H1 (cell line): ENCODE results near the gene WDR37.
A peak's percentile ranks its signal among the peaks of the same experiment; 100 is the strongest.

Experiments used
- CHD1 ChIP-seq: IDR thresholded peaks from 2 replicates; pipeline ENCODE4 v1.6.1; 2012; ENCODE audit warnings: low read depth, low read length, improper control_type of control experiment
- EP300 ChIP-seq, 2 experiments: IDR thresholded peaks; 1 replicate in 1 of 2; 2 replicates in 1 of 2; pipeline ENCODE4 v1.6.1; 2011 to 2012; ENCODE audit warnings: low read depth in 2 of 2, low read length in 2 of 2, mild to moderate bottlenecking in 2 of 2, borderline replicate concordance in 1 of 2, inconsistent platforms in 1 of 2, moderate library complexity in 1 of 2
- GABPA ChIP-seq: IDR thresholded peaks from 2 replicates; pipeline ENCODE4 v1.6.1; 2011; ENCODE audit warnings: mild to moderate bottlenecking, low read length, moderate library complexity, borderline replicate concordance; ENCODE audit not compliant: insufficient read depth
- JUN ChIP-seq: IDR thresholded peaks from 2 replicates; pipeline ENCODE4 v1.6.1; 2011; ENCODE audit warnings: low read depth, mild to moderate bottlenecking, improper control_type of control experiment, low read length
- KDM1A ChIP-seq: fragments of 200-600, 300-600 bp; sonication (generic); IDR thresholded peaks from 2 replicates; pipeline ENCODE4 v1.7.1; 2016; ENCODE audit warnings: mild to moderate bottlenecking, low read length, borderline replicate concordance
- POLR2A ChIP-seq, 2 experiments: IDR thresholded peaks; 1 replicate in 1 of 2; 2 replicates in 1 of 2; pipeline ENCODE4 v1.6.1; 2011; ENCODE audit warnings: low read depth in 2 of 2, low read length in 2 of 2, mild to moderate bottlenecking in 2 of 2; ENCODE audit errors: control extremely low read depth in 1 of 2
- POLR2AphosphoS5 ChIP-seq: IDR thresholded peaks from 2 replicates; pipeline ENCODE4 v1.6.1; 2011; ENCODE audit warnings: low read depth, low read length
- RFX5 ChIP-seq: IDR thresholded peaks from 2 replicates; pipeline ENCODE4 v1.6.1; 2011; ENCODE audit warnings: low read depth, low read length, improper control_type of control experiment, borderline replicate concordance
- RXRA ChIP-seq: IDR thresholded peaks from 2 replicates; pipeline ENCODE4 v1.6.1; 2011; ENCODE audit warnings: low read depth, mild to moderate bottlenecking, low read length, moderate library complexity; ENCODE audit not compliant: insufficient read depth
- SP1 ChIP-seq: IDR thresholded peaks from 2 replicates; pipeline ENCODE4 v1.6.1; 2011; ENCODE audit warnings: low read depth, low read length
- TCF12 ChIP-seq: IDR thresholded peaks from 2 replicates; pipeline ENCODE4 v1.6.1; 2011; ENCODE audit warnings: low read depth, mild to moderate bottlenecking, low read length
- ZNF274 ChIP-seq: IDR thresholded peaks from 2 replicates; pipeline ENCODE4 v1.7.0; 2012; ENCODE audit warnings: low read length, borderline replicate concordance; ENCODE audit errors: extremely low read depth
- TF ChIP-seq, protein P1 (sequence below), 3 experiments: IDR thresholded peaks; 1 replicate in 2 of 3; 2 replicates in 1 of 3; pipeline versions ENCODE4 v1.5.1 to v1.6.1; 2011; ENCODE audit warnings: low read length in 3 of 3, mild to moderate bottlenecking in 3 of 3, inconsistent platforms in 2 of 3, low read depth in 1 of 3, moderate library complexity in 1 of 3; ENCODE audit not compliant: insufficient read depth in 1 of 3; ENCODE audit errors: control extremely low read depth in 1 of 3
- TF ChIP-seq, protein P2 (sequence below): IDR thresholded peaks from 2 replicates; pipeline ENCODE4 v1.6.1; 2012; ENCODE audit warnings: inconsistent platforms

- TF ChIP-seq, protein P1, sequence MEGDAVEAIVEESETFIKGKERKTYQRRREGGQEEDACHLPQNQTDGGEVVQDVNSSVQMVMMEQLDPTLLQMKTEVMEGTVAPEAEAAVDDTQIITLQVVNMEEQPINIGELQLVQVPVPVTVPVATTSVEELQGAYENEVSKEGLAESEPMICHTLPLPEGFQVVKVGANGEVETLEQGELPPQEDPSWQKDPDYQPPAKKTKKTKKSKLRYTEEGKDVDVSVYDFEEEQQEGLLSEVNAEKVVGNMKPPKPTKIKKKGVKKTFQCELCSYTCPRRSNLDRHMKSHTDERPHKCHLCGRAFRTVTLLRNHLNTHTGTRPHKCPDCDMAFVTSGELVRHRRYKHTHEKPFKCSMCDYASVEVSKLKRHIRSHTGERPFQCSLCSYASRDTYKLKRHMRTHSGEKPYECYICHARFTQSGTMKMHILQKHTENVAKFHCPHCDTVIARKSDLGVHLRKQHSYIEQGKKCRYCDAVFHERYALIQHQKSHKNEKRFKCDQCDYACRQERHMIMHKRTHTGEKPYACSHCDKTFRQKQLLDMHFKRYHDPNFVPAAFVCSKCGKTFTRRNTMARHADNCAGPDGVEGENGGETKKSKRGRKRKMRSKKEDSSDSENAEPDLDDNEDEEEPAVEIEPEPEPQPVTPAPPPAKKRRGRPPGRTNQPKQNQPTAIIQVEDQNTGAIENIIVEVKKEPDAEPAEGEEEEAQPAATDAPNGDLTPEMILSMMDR (IDR thresholded peaks at IDR 0.05; ENCODE audit: control extremely low read depth in 1 of 3, insufficient read depth in 1 of 3, low read depth in 1 of 3, low read length in 3 of 3), result peak; percentile 2 to 34 (median 8); a peak in 3 of 4 replicates
- no peak for TF ChIP-seq POLR2AphosphoS5
- TF ChIP-seq KDM1A, result no peak
- no peak for TF ChIP-seq JUN
- TF ChIP-seq RFX5, result no peak
- TF ChIP-seq EP300 (IDR thresholded peaks at IDR 0.05; ENCODE audit: borderline replicate concordance in 1 of 2, low read depth in 2 of 2, low read length in 2 of 2), result no peak
- no peak for TF ChIP-seq CHD1
- no peak for TF ChIP-seq POLR2A (IDR thresholded peaks at IDR 0.05; ENCODE audit: control extremely low read depth in 1 of 2, low read depth in 2 of 2, low read length in 2 of 2)
- TF ChIP-seq RXRA, result no peak
- TF ChIP-seq TCF12, result no peak
- no peak for TF ChIP-seq ZNF274
- TF ChIP-seq SP1, result no peak
- TF ChIP-seq, protein P2, sequence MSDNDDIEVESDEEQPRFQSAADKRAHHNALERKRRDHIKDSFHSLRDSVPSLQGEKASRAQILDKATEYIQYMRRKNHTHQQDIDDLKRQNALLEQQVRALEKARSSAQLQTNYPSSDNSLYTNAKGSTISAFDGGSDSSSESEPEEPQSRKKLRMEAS, result no peak
- TF ChIP-seq GABPA, result no peak
Measured at GRCh38 chr10:1074052-1074747, 18.0 kb downstream of the WDR37 start.
